Lung (tissue), 16 donors: ENCODE measurements around the gene CHRM3. TPM values are rescaled to one million over a fixed set of nuclear protein-coding genes. Genes with fewer than 3 reads are reported as not detected.

Experiments
- ATAC-seq: fragments of 200-7000 bp; cut with Tn5 transposase; one replicate; pipeline ENCODE4 v1.9.1; 2020; ENCODE audit warnings: moderate number of reproducible peaks; ENCODE audit not compliant: insufficient read depth, low FRiP score
- DNase-seq, 3 donors: peaks; one replicate each; pipeline ENCODE4 v3.0.0-alpha.2; 2013 to 2017
- H3K27ac ChIP-seq, 2 donors: one replicate each; pipeline ENCODE4 v1.5.1; 2013; ENCODE audit warnings: mild to moderate bottlenecking in 2 of 2, moderate library complexity in 2 of 2, control low read depth in 1 of 2, inconsistent platforms in 1 of 2, low read depth in 1 of 2, low read length in 1 of 2
- H3K27me3 ChIP-seq, 3 donors: one replicate each; pipeline ENCODE4 v1.5.1; 2013; ENCODE audit warnings: low read length in 2 of 3; ENCODE audit not compliant: control insufficient read depth in 3 of 3, insufficient read depth in 3 of 3
- H3K36me3 ChIP-seq, 4 donors: one replicate each; pipeline ENCODE4 v1.5.1; 2013; ENCODE audit warnings: low read length in 4 of 4, mild to moderate bottlenecking in 1 of 4, moderate library complexity in 1 of 4; ENCODE audit not compliant: control insufficient read depth in 4 of 4, insufficient read depth in 4 of 4
- H3K4me1 ChIP-seq, 5 donors: one replicate each; pipeline ENCODE4 v1.5.1; 2013; ENCODE audit warnings: low read length in 5 of 5, mild to moderate bottlenecking in 2 of 5, moderate library complexity in 1 of 5; ENCODE audit not compliant: control insufficient read depth in 5 of 5, insufficient read depth in 5 of 5
- H3K4me3 ChIP-seq: one replicate; pipeline ENCODE4 v1.5.1; 2013; ENCODE audit warnings: mild to moderate bottlenecking, control low read depth, moderate library complexity
- H3K9ac ChIP-seq, 2 donors: one replicate each; pipeline ENCODE4 v1.5.1; 2013; ENCODE audit warnings: low read length in 2 of 2, control low read depth in 1 of 2; ENCODE audit not compliant: insufficient read depth in 1 of 2
- H3K9me3 ChIP-seq, 4 donors: one replicate each; pipeline ENCODE4 v1.5.1; 2013; ENCODE audit warnings: low read length in 3 of 4, mild to moderate bottlenecking in 1 of 4, moderate library complexity in 1 of 4; ENCODE audit not compliant: control insufficient read depth in 4 of 4, insufficient read depth in 3 of 4
- CTCF ChIP-seq: IDR thresholded peaks from 2 replicates; pipeline ENCODE4 v1.5.1; 2012; ENCODE audit warnings: mild to moderate bottlenecking; ENCODE audit errors: control extremely low read depth, extremely low read depth
- WGBS, 2 donors: extraction: QIAGEN DNeasy Blood & Tissue Kit; methylation state at CpG; one replicate each; pipeline ENCODE4 v1.1.7; 2013; 5-methylcytosine and 5-hydroxymethylcytosine counted together
- long read RNA-seq, 5 donors: transcript quantifications; one replicate each; lab custom pipeline, GENCODE V29; 2026
- polyA plus RNA-seq, 2 donors: library from polyadenylated mRNA; stranded (reverse); fragments of 200-250 nt; gene quantifications; one replicate each; pipeline ENCODE4 v1.2.1, GENCODE V29; 2013
- total RNA-seq, 2 donors: library from RNA; depleted of rRNA in 1 of 2; stranded (reverse); fragments of >200 nt in 1 of 2; gene quantifications; one replicate each; pipeline ENCODE4 v1.2.1, GENCODE V29; 2014 to 2021
- donor health status: control.
- donor health status: control.
- donor health status: Bipolar disorder and iron deficiency.
- donor health status: healthy.
- donor health status: DM: yes; HTN: yes; CAD: no.

Gene CHRM3
- total RNA-seq, result 1 to 10 TPM; 6.6 to 9.2 TPM
- polyA plus RNA-seq, result 1 to 10 TPM in 1 of 2 donors, under 1 TPM in 1; 0.91 to 2.0 TPM
- long read RNA-seq, donor 1, result 0 reads
- long read RNA-seq, donor 2, result 0 reads
- long read RNA-seq, donor 3, result 0 reads
- long read RNA-seq, donor 4, result 0 reads
- long read RNA-seq, donor 5, result 0 reads

GRCh38 chr1:239386453-239387303 is at the start of gene CHRM3:
TSS of gene CHRM3 (plus strand) at chr1:239386568. CDS start at chr1:239907452, 520,884 bp downstream.
- Histone ChIP-seq H3K9me3 (no peaks in the 10 kb centered on the region), H3K36me3 (no peaks in the 10 kb centered on the region), H3K4me1 (peaks cover 0 to 26% (median 10%) of the 10 kb centered on the region in 5 donors), H3K9ac (no peak within 1 kb of the TSS), H3K4me3 (peak within 1 kb of the TSS; percentile 62), H3K27ac (peak within 1 kb of the TSS in 1 of 2 donors; percentile 45), H3K27me3 (peaks cover 0 to 74% (median 70%) of the 10 kb centered on the region in 3 donors)
- DNase-seq (peak; percentile 53 to 64 (median 54)), ATAC-seq (peak; percentile 82)
- WGBS, 2 donors, result 0 to 1% methylated on average over 68 to 81 of the region's 82 CpGs
- no peak for TF ChIP-seq CTCF

DNA sequence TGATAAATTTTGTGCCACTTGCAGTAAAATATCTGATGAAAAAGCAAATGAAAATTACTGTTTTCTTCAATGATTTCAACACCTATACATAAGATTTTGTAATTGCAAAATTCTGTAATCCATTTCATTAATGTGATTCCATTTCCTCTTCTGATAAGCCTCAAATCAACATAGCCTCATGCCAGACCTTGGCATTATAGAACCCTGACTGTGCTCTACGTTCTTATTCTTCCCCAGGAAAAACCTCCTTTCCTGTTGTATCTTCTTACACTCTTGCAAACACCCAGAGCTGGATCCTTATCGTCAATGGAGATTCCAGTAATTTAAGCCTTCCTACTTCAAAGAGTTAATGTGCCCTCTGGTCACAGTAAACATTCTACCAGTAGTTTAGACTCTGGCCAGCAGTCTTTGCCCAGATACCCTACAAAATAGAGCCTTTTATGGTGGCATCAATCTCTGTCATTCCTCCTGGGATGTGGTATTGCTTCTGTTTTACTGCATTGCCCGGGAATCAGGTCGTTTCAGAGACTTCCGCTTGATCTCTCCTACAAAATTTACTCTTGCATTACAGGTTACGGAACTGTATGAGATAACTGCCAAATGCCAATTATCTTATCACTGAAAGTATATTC is 48.5 kb upstream of the CHRM3 start:
- 68% methylated on average over 6 of the region's 6 CpGs for WGBS, 2 donors

GRCh38 chr1:239347776-239348175 is 38.6 kb upstream of the CHRM3 start:
- no peak overlapping the region for H3K4me3 ChIP-seq

More for the DNA sequence above, 48.5 kb upstream of the CHRM3 start:
- DNase-seq (no peak), ATAC-seq (no peak)
- Histone ChIP-seq H3K4me3 (no peak overlapping the region), H3K27me3 (peaks cover 0 to 2% (median 0%) of the 10 kb centered on the region in 3 donors), H3K27ac (no peak overlapping the region), H3K36me3 (no peaks in the 10 kb centered on the region), H3K9ac (no peak overlapping the region), H3K4me1 (no peaks in the 10 kb centered on the region), H3K9me3 (no peaks in the 10 kb centered on the region)
- no peak for TF ChIP-seq CTCF

More at GRCh38 chr1:239347776-239348175, 38.6 kb upstream of the CHRM3 start:
- H3K9me3 ChIP-seq, result no peaks in the 10 kb centered on the region
- DNase-seq, result no peak
- H3K4me1 ChIP-seq, result no peaks in the 10 kb centered on the region
- 65 to 83% methylated on average over 2 of the region's 2 CpGs for WGBS, 2 donors
- H3K27me3 ChIP-seq, result no peaks in the 10 kb centered on the region
- H3K9ac ChIP-seq, result no peak overlapping the region
- ATAC-seq, result no peak
- TF ChIP-seq CTCF, result no peak
- H3K36me3 ChIP-seq, result no peaks in the 10 kb centered on the region
- no peak overlapping the region for H3K27ac ChIP-seq
